ENCODE results near the gene SLC39A6. TPM values are rescaled to one million over a fixed set of nuclear protein-coding genes. Genes with fewer than 3 reads are reported as not detected.

Gene SLC39A6
- total RNA-seq, 2 donors from 2014 or later = 22.6 to 22.7 TPM

- no peaks in the 10 kb centered on the region for H3K9me3 ChIP-seq
- 85 to 96% methylated on average over 4 of the region's 4 CpGs for WGBS, 2 donors
- H3K27me3 ChIP-seq = no peaks in the 10 kb centered on the region
Observed at GRCh38 chr18:36114251-36114650, 14.9 kb downstream of the SLC39A6 start.

GRCh38 chr18:36112302-36112701, 16.8 kb downstream of the SLC39A6 start:
- peak; percentile 76 for ATAC-seq
- no peaks in the 10 kb centered on the region for H3K27me3 ChIP-seq
- intact Hi-C loops (cut with DNase I) = no loop called here
- no peak overlapping the region for H3K4me3 ChIP-seq
- H3K27ac ChIP-seq = peak overlapping the region in 2 of 4 donors; percentile 11 to 37
- peaks cover 17% of the 10 kb centered on the region for H3K4me1 ChIP-seq
- TF ChIP-seq CTCF (IDR thresholded peaks at IDR 0.05) (no peak), POLR2A (IDR thresholded peaks at IDR 0.05) (no peak)
- peaks cover 0 to 7% of the 10 kb centered on the region in 2 donors for H3K36me3 ChIP-seq (replicated peaks in 1 of 2; ENCODE audit: insufficient read depth in 1 of 2, low read depth in 2 of 2)
- no peak for DNase-seq
- H3K9me3 ChIP-seq = no peaks in the 10 kb centered on the region

More at GRCh38 chr18:36114251-36114650, 14.9 kb downstream of the SLC39A6 start:
- Histone ChIP-seq H3K36me3 (replicated peaks in 1 of 2; ENCODE audit: insufficient read depth in 1 of 2, low read depth in 2 of 2) (peaks cover 0 to 7% of the 10 kb centered on the region in 2 donors), H3K4me3 (no peak overlapping the region), H3K27ac (no peak overlapping the region), H3K4me1 (peaks cover 14% of the 10 kb centered on the region)
- ATAC-seq = no peak
- TF ChIP-seq CTCF (IDR thresholded peaks at IDR 0.05) = no peak
- no peak for DNase-seq
- intact Hi-C loops (cut with DNase I) = no loop called here

GRCh38 chr18:36109737-36110136, 19.4 kb downstream of the SLC39A6 start:
- no peaks in the 10 kb centered on the region for H3K9me3 ChIP-seq

GRCh38 chr18:36108601-36109000, 20.5 kb downstream of the SLC39A6 start:
- Histone ChIP-seq H3K4me3 (no peak overlapping the region), H3K36me3 (replicated peaks in 1 of 2; ENCODE audit: insufficient read depth in 1 of 2, low read depth in 2 of 2) (peaks cover 0 to 5% of the 10 kb centered on the region in 2 donors), H3K9me3 (no peaks in the 10 kb centered on the region), H3K4me1 (peaks cover 17% of the 10 kb centered on the region), H3K27ac (no peak overlapping the region), H3K27me3 (no peaks in the 10 kb centered on the region)
- intact Hi-C loops (cut with DNase I) = no loop called here
- DNase-seq (no peak), ATAC-seq (no peak)
- no peak for TF ChIP-seq CTCF (IDR thresholded peaks at IDR 0.05)
- no peak for TF ChIP-seq POLR2A (IDR thresholded peaks at IDR 0.05)
- WGBS, 2 donors = 75 to 76% methylated on average over 5 of the region's 5 CpGs

More at GRCh38 chr18:36109737-36110136, 19.4 kb downstream of the SLC39A6 start:
- TF ChIP-seq POLR2A (IDR thresholded peaks at IDR 0.05) (no peak), CTCF (IDR thresholded peaks at IDR 0.05) (no peak)
- intact Hi-C loops (cut with DNase I) = no loop called here
- Histone ChIP-seq H3K4me1 (peaks cover 17% of the 10 kb centered on the region), H3K4me3 (no peak overlapping the region), H3K27ac (no peak overlapping the region), H3K36me3 (replicated peaks in 1 of 2; ENCODE audit: insufficient read depth in 1 of 2, low read depth in 2 of 2) (peaks cover 0 to 7% of the 10 kb centered on the region in 2 donors), H3K27me3 (no peaks in the 10 kb centered on the region)
- DNase-seq (no peak), ATAC-seq (peak; percentile 61)
- 32 to 38% methylated on average over 1 of the region's 1 CpG for WGBS, 2 donors

- no peak for ATAC-seq
- WGBS, 2 donors = 45 to 48% methylated on average over 2 of the region's 2 CpGs
- TF ChIP-seq CTCF (IDR thresholded peaks at IDR 0.05) (no peak), POLR2A (IDR thresholded peaks at IDR 0.05) (no peak)
Observed at GRCh38 chr18:36108196-36108595, 20.9 kb downstream of the SLC39A6 start.

More at GRCh38 chr18:36108196-36108595, 20.9 kb downstream of the SLC39A6 start:
- H3K27ac ChIP-seq = no peak overlapping the region
- no peaks in the 10 kb centered on the region for H3K9me3 ChIP-seq
- intact Hi-C loops (cut with DNase I) = no loop called here
- H3K4me3 ChIP-seq = no peak overlapping the region
- H3K36me3 ChIP-seq (replicated peaks in 1 of 2; ENCODE audit: insufficient read depth in 1 of 2, low read depth in 2 of 2) = peaks cover 0 to 3% of the 10 kb centered on the region in 2 donors
- no peak for DNase-seq
- H3K27me3 ChIP-seq = no peaks in the 10 kb centered on the region
- peaks cover 17% of the 10 kb centered on the region for H3K4me1 ChIP-seq
